Stomach smooth muscle (tissue), 2 donors: Measurements from ENCODE around the gene ASCC2.
A peak's percentile ranks its signal among the peaks of the same experiment; 100 is the strongest.

Source experiments
- H3K27ac ChIP-seq: one replicate; pipeline ENCODE4 v1.7.0; 2013; ENCODE audit warnings: mild to moderate bottlenecking, low read length, inconsistent platforms
- H3K27me3 ChIP-seq, 2 donors: one replicate each; pipeline ENCODE4 v1.7.0; 2013; ENCODE audit warnings: low read length in 2 of 2; ENCODE audit not compliant: insufficient read depth in 2 of 2, control insufficient read depth in 1 of 2
- H3K36me3 ChIP-seq, 2 donors: one replicate each; pipeline ENCODE4 v1.7.0; 2013; ENCODE audit warnings: low read length in 2 of 2; ENCODE audit not compliant: control insufficient read depth in 2 of 2, insufficient read depth in 2 of 2
- H3K4me1 ChIP-seq: one replicate; pipeline ENCODE4 v1.7.0; 2013; ENCODE audit warnings: low read length; ENCODE audit not compliant: control insufficient read depth, insufficient read depth
- H3K4me3 ChIP-seq, 2 donors: one replicate each; pipeline ENCODE4 v1.7.0; 2013; ENCODE audit warnings: low read length in 2 of 2
- H3K9ac ChIP-seq, 2 donors: one replicate each; pipeline ENCODE4 v1.7.0; 2013; ENCODE audit warnings: low read length in 2 of 2, mild to moderate bottlenecking in 1 of 2
- H3K9me3 ChIP-seq, 2 donors: one replicate each; pipeline ENCODE4 v1.7.0; 2013; ENCODE audit warnings: low read length in 2 of 2; ENCODE audit not compliant: control insufficient read depth in 2 of 2
- donor health status: healthy.
- donor health status: Pancreatic carcinoma.

The ASCC2 gene

DNA sequence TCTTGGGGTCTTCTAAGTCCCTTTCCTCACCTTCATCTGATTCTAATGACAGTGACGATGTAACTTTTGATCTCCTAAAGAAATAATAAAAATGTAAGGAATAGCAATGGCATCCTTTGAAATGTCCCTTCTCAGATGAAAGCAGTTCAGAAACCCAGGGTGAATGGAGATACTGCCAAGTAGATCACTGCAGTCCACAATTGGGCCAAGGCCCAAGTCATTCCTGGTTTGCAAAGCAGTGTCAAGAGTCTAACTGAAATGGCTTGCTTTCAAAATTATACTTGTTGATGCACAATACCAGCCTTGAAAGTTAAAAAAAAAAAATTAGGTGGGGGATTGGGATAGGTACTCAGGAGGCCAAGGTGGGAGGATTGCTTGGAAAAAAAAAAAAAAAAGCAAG is 20.4 kb downstream of the ASCC2 start:
- Histone ChIP-seq H3K27me3 (no peaks in the 10 kb centered on the region), H3K9ac (no peak overlapping the region), H3K4me3 (no peak overlapping the region), H3K9me3 (no peaks in the 10 kb centered on the region), H3K27ac (no peak overlapping the region), H3K36me3 (peaks cover 50% of the 10 kb centered on the region in 2 donors), H3K4me1 (peaks cover 6% of the 10 kb centered on the region)

DNA sequence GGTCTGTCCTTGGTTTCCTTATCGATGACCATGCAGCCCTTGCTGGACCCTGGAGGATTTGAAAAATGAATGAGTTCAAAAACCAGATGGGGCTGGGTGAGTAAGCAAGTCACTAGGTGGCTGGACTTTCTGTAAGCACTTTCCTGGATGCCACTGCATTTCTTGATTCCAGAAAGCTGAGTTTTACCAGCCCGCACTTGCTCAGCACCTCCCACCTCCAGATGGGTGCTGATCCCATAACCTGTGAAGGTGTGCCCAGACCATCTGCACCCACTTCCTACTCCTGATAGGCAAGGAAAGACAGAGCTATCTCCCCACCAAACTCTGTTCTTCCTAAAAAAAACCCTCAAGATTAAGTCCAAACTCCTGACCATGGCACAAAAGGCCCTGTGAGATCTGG is 21.1 kb downstream of the ASCC2 start:
- Histone ChIP-seq H3K9ac (no peak overlapping the region), H3K4me3 (no peak overlapping the region), H3K9me3 (no peaks in the 10 kb centered on the region), H3K27ac (no peak overlapping the region), H3K27me3 (no peaks in the 10 kb centered on the region), H3K4me1 (peaks cover 6% of the 10 kb centered on the region), H3K36me3 (peaks cover 54 to 55% of the 10 kb centered on the region in 2 donors)

DNA sequence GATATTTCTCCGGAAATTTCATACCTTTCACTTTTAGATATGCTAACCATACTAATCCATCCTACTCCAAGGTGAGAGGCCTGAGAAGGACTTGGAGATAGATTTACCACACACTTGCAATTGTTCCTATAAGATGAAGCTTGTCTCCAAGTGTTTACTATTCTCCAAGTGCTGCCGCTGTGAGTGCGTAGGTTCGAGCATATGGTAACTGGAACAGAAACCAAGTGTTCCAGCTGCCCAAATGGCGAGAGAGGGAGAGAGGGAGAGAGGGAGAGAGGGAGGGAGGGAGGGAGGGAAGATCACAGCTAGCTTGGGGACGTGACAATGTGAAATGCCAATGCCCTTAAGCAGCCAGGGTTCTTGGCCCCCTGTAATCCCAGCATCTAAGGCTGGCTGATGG is 21.5 kb downstream of the ASCC2 start:
- Histone ChIP-seq H3K27ac (no peak overlapping the region), H3K9me3 (no peaks in the 10 kb centered on the region), H3K9ac (no peak overlapping the region), H3K36me3 (peaks cover 54 to 55% of the 10 kb centered on the region in 2 donors), H3K4me1 (peaks cover 6% of the 10 kb centered on the region), H3K4me3 (no peak overlapping the region), H3K27me3 (no peaks in the 10 kb centered on the region)

DNA sequence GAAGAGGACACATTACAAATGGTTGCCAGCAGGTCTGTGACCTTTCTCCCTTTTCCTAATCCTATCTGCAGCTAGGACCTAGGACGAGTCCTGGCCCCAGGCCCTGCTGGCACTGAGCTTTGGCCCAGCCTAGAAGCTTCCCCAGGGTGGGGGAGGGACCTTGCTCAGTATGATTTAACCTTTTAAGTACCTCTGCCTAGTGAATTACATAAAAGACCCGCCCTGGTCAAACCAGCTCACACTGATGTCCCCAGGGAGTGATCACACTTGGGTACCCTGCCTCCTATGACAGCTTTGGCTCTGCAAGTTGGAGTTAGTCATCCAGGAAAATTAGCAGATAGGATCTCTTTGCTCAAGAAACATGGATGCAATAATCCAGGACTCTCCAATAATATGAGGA is 21.9 kb downstream of the ASCC2 start:
- no peaks in the 10 kb centered on the region for H3K27me3 ChIP-seq
- no peak overlapping the region for H3K4me3 ChIP-seq
- H3K9me3 ChIP-seq = no peaks in the 10 kb centered on the region
- H3K4me1 ChIP-seq = peaks cover 6% of the 10 kb centered on the region
- H3K36me3 ChIP-seq = peaks cover 52 to 58% of the 10 kb centered on the region in 2 donors
- no peak overlapping the region for H3K27ac ChIP-seq
- no peak overlapping the region for H3K9ac ChIP-seq

DNA sequence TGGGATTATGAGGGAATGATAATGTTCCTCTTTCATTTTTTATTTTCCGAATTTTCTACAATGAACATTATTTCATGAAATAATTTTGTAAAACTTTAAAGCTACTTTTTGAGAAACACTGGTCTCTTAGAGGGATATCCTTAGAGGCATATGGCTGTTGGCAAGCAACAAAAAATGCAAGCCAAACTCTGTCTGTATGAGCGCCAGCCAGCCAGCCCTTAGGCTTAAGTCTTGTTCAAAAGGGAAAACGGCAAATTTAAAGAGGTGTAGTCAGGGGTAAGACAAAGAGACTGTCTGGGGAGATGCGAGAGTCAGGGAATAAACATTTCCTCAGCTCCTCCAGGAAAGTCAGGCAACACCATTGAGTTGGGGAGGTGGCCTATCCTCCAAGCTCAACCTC is 22.5 kb downstream of the ASCC2 start:
- no peak overlapping the region for H3K27ac ChIP-seq
- H3K36me3 ChIP-seq = peaks cover 55 to 58% of the 10 kb centered on the region in 2 donors
- peak overlapping the region in 1 of 2 donors; percentile 21 for H3K9ac ChIP-seq

DNA sequence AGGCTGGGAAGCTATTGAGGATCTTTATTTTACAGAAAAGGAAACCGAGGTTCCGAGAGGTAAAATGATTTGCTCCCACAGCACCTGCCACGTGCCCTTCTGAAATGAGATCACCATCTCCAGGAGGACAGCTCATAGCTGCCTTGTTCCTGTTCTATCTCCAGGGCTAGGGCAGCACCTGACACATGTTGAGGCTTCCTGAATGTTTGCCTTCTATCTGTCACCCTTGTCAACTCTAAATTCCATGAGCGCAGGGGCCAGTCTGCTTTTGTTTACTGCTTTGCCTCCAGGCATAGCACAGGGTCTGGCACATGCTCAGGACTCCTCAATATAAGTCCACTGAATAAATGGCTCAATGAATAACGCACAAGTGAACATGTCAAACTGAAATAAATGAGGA is 24.1 kb downstream of the ASCC2 start:
- H3K4me1 ChIP-seq = peaks cover 14% of the 10 kb centered on the region
- H3K9me3 ChIP-seq = no peaks in the 10 kb centered on the region
- no peak overlapping the region for H3K9ac ChIP-seq
- H3K4me3 ChIP-seq = no peak overlapping the region
- H3K36me3 ChIP-seq = peaks cover 53 to 57% of the 10 kb centered on the region in 2 donors
- H3K27ac ChIP-seq = no peak overlapping the region
- no peaks in the 10 kb centered on the region for H3K27me3 ChIP-seq

More for the DNA sequence above, 22.5 kb downstream of the ASCC2 start:
- Histone ChIP-seq H3K4me1 (peaks cover 6% of the 10 kb centered on the region), H3K27me3 (no peaks in the 10 kb centered on the region), H3K4me3 (no peak overlapping the region), H3K9me3 (no peaks in the 10 kb centered on the region)

DNA sequence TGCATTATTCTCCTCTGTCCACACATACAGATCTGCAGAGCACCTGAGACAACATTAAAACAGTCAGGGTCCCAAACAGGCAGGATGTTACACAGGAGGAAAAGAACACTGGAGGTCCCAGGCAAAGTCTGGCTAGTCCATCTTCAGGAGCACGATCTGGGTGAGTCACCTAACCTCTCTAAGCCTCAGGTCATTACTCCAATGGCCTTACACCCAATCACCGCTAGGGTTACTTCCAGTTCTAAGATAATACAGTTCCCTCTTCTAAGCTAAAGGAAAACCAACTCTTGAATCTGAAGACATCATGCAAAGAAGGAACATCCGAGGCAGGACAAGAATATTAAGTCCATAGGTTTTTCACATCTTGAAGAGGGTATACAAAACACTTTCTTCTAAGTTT is 24.5 kb downstream of the ASCC2 start:
- no peaks in the 10 kb centered on the region for H3K27me3 ChIP-seq
- H3K9me3 ChIP-seq = no peaks in the 10 kb centered on the region
- peaks cover 14% of the 10 kb centered on the region for H3K4me1 ChIP-seq
- no peak overlapping the region for H3K4me3 ChIP-seq
- no peak overlapping the region for H3K9ac ChIP-seq
- no peak overlapping the region for H3K27ac ChIP-seq
- peaks cover 50 to 54% of the 10 kb centered on the region in 2 donors for H3K36me3 ChIP-seq

DNA sequence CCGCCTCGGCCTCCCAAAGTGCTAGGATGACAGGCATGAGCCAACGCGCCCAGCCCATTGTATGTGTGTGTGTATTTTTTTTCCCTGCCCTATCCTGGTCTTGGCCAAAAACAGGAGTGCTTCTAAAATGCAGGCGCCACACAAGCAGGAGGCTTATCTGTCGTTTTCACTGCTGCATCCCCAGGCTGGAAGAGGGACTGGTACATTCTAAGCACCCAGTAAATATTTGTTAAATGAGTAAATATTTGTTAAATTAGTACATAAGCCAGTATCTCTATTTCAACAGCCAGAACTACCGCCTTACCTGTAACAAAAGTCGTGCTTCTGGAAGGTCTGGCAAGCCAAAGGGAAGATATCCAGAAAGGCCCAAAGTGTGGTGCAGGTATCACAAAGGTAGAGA is 24.9 kb downstream of the ASCC2 start:
- Histone ChIP-seq H3K27me3 (no peaks in the 10 kb centered on the region), H3K27ac (no peak overlapping the region), H3K4me1 (peaks cover 14% of the 10 kb centered on the region), H3K9ac (no peak overlapping the region), H3K4me3 (no peak overlapping the region), H3K36me3 (peaks cover 52% of the 10 kb centered on the region in 2 donors), H3K9me3 (no peaks in the 10 kb centered on the region)

DNA sequence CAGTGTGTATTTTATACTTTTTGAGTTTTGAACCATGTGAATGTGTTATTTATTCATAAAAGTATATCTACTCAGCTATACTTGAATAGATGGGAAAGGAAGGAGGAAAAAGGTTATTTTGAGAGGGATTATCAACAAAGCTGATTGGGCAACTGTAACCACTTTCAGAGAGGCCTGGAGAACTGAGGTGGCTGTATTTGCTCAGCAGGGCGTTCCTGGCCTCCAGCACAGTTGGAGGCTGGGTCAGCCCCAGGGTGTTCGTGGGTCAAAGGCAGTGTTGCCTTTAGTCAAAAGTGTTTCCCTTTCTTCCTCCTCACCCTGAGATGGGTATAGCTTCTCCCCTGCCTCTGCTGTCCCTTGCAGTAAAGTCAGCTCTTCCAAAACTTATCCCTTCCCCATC is 26.7 kb downstream of the ASCC2 start:
- no peaks in the 10 kb centered on the region for H3K9me3 ChIP-seq
- H3K4me1 ChIP-seq = peaks cover 16% of the 10 kb centered on the region
- no peaks in the 10 kb centered on the region for H3K27me3 ChIP-seq
- H3K4me3 ChIP-seq = no peak overlapping the region
- no peak overlapping the region for H3K27ac ChIP-seq
- no peak overlapping the region for H3K9ac ChIP-seq
- peaks cover 58 to 62% of the 10 kb centered on the region in 2 donors for H3K36me3 ChIP-seq

DNA sequence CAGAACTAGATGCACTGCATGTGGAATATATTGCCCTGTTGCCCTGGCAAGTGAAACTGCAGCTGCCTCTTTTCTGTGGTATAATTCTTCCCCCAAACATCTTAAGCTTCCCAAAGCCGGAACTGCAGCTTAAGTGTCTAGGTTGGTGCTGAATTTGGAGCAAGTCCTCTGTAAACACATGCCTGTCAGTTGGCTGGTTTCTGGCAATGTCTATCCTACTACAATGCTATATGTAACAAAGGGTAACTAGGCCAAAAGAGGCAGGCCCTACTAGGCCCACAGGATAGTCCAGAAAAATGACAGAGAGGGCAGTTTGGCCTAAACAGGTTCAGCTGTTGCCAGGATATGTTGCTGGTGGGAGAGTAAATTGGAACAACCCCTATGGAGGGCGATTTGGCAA is 27.9 kb downstream of the ASCC2 start:
- H3K36me3 ChIP-seq = peaks cover 65 to 67% of the 10 kb centered on the region in 2 donors
- no peak overlapping the region for H3K4me3 ChIP-seq
- H3K27me3 ChIP-seq = no peaks in the 10 kb centered on the region
- H3K27ac ChIP-seq = peak overlapping the region; percentile 6
- H3K4me1 ChIP-seq = peaks cover 14% of the 10 kb centered on the region
- H3K9me3 ChIP-seq = no peaks in the 10 kb centered on the region
- peak overlapping the region in 1 of 2 donors; percentile 29 for H3K9ac ChIP-seq

DNA sequence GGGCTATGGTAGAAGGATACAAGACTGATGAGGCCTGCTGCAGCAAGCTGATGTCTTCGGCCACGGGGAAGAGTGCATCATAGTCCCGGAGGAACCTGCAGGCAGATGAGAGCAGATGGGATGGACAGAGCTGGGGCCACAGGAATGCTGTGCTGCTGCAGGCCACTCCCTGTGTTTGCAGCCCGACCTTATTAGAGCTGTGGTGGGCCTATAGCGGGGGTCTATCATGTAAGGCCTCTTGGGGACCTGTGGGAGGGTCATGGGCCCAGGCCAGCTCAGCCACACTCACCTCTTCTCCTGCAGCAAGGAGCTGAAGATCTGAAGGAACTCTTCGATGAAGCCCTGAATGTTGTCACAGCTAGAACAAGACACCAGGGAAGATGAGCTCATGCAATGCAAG is 31.9 kb downstream of the ASCC2 start:
- H3K36me3 ChIP-seq = peaks cover 59 to 64% of the 10 kb centered on the region in 2 donors
- no peaks in the 10 kb centered on the region for H3K9me3 ChIP-seq
- H3K27ac ChIP-seq = no peak overlapping the region
- H3K27me3 ChIP-seq = no peaks in the 10 kb centered on the region
- H3K4me1 ChIP-seq = peaks cover 14% of the 10 kb centered on the region
- no peak overlapping the region for H3K9ac ChIP-seq
- H3K4me3 ChIP-seq = no peak overlapping the region
